H9 (cell line): ENCODE results near the gene AHI1. TPM values are rescaled to one million over a fixed set of nuclear protein-coding genes. Genes with fewer than 3 reads are reported as not detected.

Experiments
- DNase-seq: peaks from one replicate; pipeline ENCODE4 v3.0.0-alpha.2; 2017
- H2AFZ ChIP-seq: one replicate; pipeline ENCODE4 v1.6.1; 2013; ENCODE audit warnings: mild to moderate bottlenecking, low read length, control low read depth, moderate library complexity
- H2AK5ac ChIP-seq: 2 replicates; pipeline ENCODE4 v1.6.1; 2013; ENCODE audit warnings: low read length, control low read depth, mixed read lengths; ENCODE audit not compliant: insufficient read length
- H2BK120ac ChIP-seq: one replicate; pipeline ENCODE4 v1.6.1; 2013; ENCODE audit warnings: low read depth, mild to moderate bottlenecking, low read length, control low read depth, inconsistent platforms; ENCODE audit not compliant: poor library complexity, severe bottlenecking
- H2BK12ac ChIP-seq: 2 replicates; pipeline ENCODE4 v1.6.1; 2013; ENCODE audit warnings: low read length, control low read depth, mixed read lengths, low read depth; ENCODE audit not compliant: insufficient read length
- H2BK15ac ChIP-seq: 2 replicates; pipeline ENCODE4 v1.6.1; 2013; ENCODE audit warnings: low read depth, low read length, control low read depth
- H2BK20ac ChIP-seq: one replicate; pipeline ENCODE4 v1.6.1; 2013; ENCODE audit warnings: low read depth, mild to moderate bottlenecking, low read length, control low read depth, inconsistent platforms; ENCODE audit not compliant: poor library complexity, severe bottlenecking
- H2BK5ac ChIP-seq: 2 replicates; pipeline ENCODE4 v1.6.1; 2013; ENCODE audit warnings: low read length, control low read depth, mixed read lengths; ENCODE audit not compliant: insufficient read length
- H3K14ac ChIP-seq: 2 replicates; pipeline ENCODE4 v1.6.1; 2013; ENCODE audit warnings: low read length, control low read depth; ENCODE audit not compliant: insufficient read depth
- H3K18ac ChIP-seq: 2 replicates; pipeline ENCODE4 v1.6.1; 2013; ENCODE audit warnings: low read depth, mild to moderate bottlenecking, mixed read lengths, low read length, control low read depth; ENCODE audit not compliant: insufficient read length
- H3K23ac ChIP-seq: 2 replicates; pipeline ENCODE4 v1.6.1; 2013; ENCODE audit warnings: low read length, control low read depth, mixed read lengths, low read depth; ENCODE audit not compliant: insufficient read length
- H3K23me2 ChIP-seq: 2 replicates; pipeline ENCODE4 v1.6.1; 2013; ENCODE audit warnings: low read depth, mild to moderate bottlenecking, mixed read lengths, low read length, control low read depth; ENCODE audit not compliant: insufficient read length, poor library complexity, severe bottlenecking
- H3K27ac ChIP-seq: 2 replicates; pipeline ENCODE4 v1.5.1; 2013; ENCODE audit warnings: low read length, control low read depth, mixed read lengths, low read depth; ENCODE audit not compliant: insufficient read length
- H3K27me3 ChIP-seq: 2 replicates; pipeline ENCODE4 v1.6.1; 2013; ENCODE audit warnings: low read length, control low read depth, inconsistent platforms; ENCODE audit not compliant: insufficient read depth
- H3K4ac ChIP-seq: 2 replicates; pipeline ENCODE4 v1.6.1; 2013; ENCODE audit warnings: low read depth, mild to moderate bottlenecking, control low read depth, inconsistent platforms, low read length, moderate library complexity
- H3K4me1 ChIP-seq: 2 replicates; pipeline ENCODE4 v1.6.1; 2013; ENCODE audit warnings: low read length, control low read depth, inconsistent platforms; ENCODE audit not compliant: insufficient read depth
- H3K4me2 ChIP-seq: 2 replicates; pipeline ENCODE4 v1.6.1; 2013; ENCODE audit warnings: low read length, control low read depth, mixed read lengths; ENCODE audit not compliant: insufficient read length, insufficient read depth
- H3K56ac ChIP-seq: 2 replicates; pipeline ENCODE4 v1.6.1; 2013; ENCODE audit warnings: low read depth, mild to moderate bottlenecking, mixed read lengths, low read length, control low read depth; ENCODE audit not compliant: insufficient read length
- H3K79me1 ChIP-seq: 2 replicates; pipeline ENCODE4 v1.6.1; 2013; ENCODE audit warnings: low read depth, mild to moderate bottlenecking, moderate library complexity, low read length, control low read depth, inconsistent platforms; ENCODE audit not compliant: insufficient read depth, poor library complexity, severe bottlenecking
- H3K79me2 ChIP-seq: 2 replicates; pipeline ENCODE4 v1.6.1; 2013; ENCODE audit warnings: low read length, control low read depth, inconsistent platforms; ENCODE audit not compliant: insufficient read depth
- H3K9ac ChIP-seq: 2 replicates; pipeline ENCODE4 v1.6.1; 2013; ENCODE audit warnings: low read length, control low read depth, mixed read lengths; ENCODE audit not compliant: insufficient read length; ENCODE audit errors: extremely low read depth
- H3K9me3 ChIP-seq: one replicate; pipeline ENCODE4 v1.6.1; 2013; ENCODE audit warnings: low read depth, low read length, inconsistent platforms; ENCODE audit not compliant: control insufficient read depth
- H3T11ph ChIP-seq: one replicate; pipeline ENCODE4 v1.6.1; 2013; ENCODE audit warnings: mild to moderate bottlenecking, low read length, control low read depth, inconsistent platforms
- H4K20me1 ChIP-seq: one replicate; pipeline ENCODE4 v1.6.1; 2013; ENCODE audit not compliant: control insufficient read depth, insufficient read length, insufficient read depth
- H4K5ac ChIP-seq: 2 replicates; pipeline ENCODE4 v1.6.1; 2013; ENCODE audit warnings: low read depth, mild to moderate bottlenecking, mixed read lengths, low read length, control low read depth; ENCODE audit not compliant: insufficient read length
- H4K8ac ChIP-seq: replicated peaks from 2 replicates; pipeline ENCODE4 v1.6.1; 2013; ENCODE audit warnings: low read length, control low read depth, mixed read lengths, low read depth; ENCODE audit not compliant: insufficient read length
- H4K91ac ChIP-seq: 2 replicates; pipeline ENCODE4 v1.6.1; 2013; ENCODE audit warnings: low read depth, mild to moderate bottlenecking, moderate library complexity, mixed read lengths, low read length, control low read depth; ENCODE audit not compliant: insufficient read length
- H3K27ac Mint-ChIP-seq, 3 experiments: 2 replicates in 2 of 3; 3 replicates in 1 of 3; pipeline ENCODE4 v1.8.0; 2020 to 2021; ENCODE audit warnings: mixed read lengths in 3 of 3, mild to moderate bottlenecking in 1 of 3, moderate library complexity in 1 of 3
- H3K27me3 Mint-ChIP-seq: 2 replicates; pipeline ENCODE4 v1.8.0; 2021; ENCODE audit warnings: low read depth, mild to moderate bottlenecking, moderate library complexity, mixed read lengths
- H3K36me3 Mint-ChIP-seq, 3 experiments: 2 replicates in 2 of 3; 3 replicates in 1 of 3; pipeline ENCODE4 v1.8.0; 2020 to 2021; ENCODE audit warnings: low read depth in 3 of 3, mixed read lengths in 3 of 3; ENCODE audit not compliant: insufficient read depth in 1 of 3
- H3K4me1 Mint-ChIP-seq, 2 experiments: 2 replicates each; pipeline ENCODE4 v1.8.0; 2020; ENCODE audit warnings: mixed read lengths in 2 of 2
- H3K4me3 Mint-ChIP-seq, 2 experiments: 2 replicates in 1 of 2; 3 replicates in 1 of 2; pipeline ENCODE4 v1.8.0; 2020 to 2021; ENCODE audit warnings: mild to moderate bottlenecking in 2 of 2, mixed read lengths in 2 of 2, moderate library complexity in 1 of 2
- H3K9me3 Mint-ChIP-seq, 2 experiments: 2 replicates in 1 of 2; 3 replicates in 1 of 2; pipeline ENCODE4 v1.8.0; 2020; ENCODE audit warnings: mild to moderate bottlenecking in 2 of 2, mixed read lengths in 2 of 2, moderate library complexity in 1 of 2
- WGBS: extraction: QIAGEN DNeasy Blood & Tissue Kit; methylation state at CpG from one replicate; pipeline ENCODE4 v1.1.7; 2013; ENCODE audit warnings: missing lambda C conversion rate, low lambda C conversion rate, mixed read lengths; ENCODE audit not compliant: insufficient read length; ENCODE audit errors: extremely low coverage; 5-methylcytosine and 5-hydroxymethylcytosine counted together
- total RNA-seq: library from RNA; stranded (reverse); gene quantifications from 2 replicates; pipeline ENCODE4 v1.2.1, GENCODE V29; 2021
- TF ChIP-seq, protein P1 (sequence below): fragments of 200-600 bp; sonication (generic); conservative IDR thresholded peaks from 3 replicates; pipeline ENCODE4 v1.8.0; 2021; ENCODE audit warnings: antibody characterized with exemption, mild to moderate bottlenecking

AHI1 gene
- total RNA-seq, 1 experiment from 2014 or later: 9.9 TPM

DNA sequence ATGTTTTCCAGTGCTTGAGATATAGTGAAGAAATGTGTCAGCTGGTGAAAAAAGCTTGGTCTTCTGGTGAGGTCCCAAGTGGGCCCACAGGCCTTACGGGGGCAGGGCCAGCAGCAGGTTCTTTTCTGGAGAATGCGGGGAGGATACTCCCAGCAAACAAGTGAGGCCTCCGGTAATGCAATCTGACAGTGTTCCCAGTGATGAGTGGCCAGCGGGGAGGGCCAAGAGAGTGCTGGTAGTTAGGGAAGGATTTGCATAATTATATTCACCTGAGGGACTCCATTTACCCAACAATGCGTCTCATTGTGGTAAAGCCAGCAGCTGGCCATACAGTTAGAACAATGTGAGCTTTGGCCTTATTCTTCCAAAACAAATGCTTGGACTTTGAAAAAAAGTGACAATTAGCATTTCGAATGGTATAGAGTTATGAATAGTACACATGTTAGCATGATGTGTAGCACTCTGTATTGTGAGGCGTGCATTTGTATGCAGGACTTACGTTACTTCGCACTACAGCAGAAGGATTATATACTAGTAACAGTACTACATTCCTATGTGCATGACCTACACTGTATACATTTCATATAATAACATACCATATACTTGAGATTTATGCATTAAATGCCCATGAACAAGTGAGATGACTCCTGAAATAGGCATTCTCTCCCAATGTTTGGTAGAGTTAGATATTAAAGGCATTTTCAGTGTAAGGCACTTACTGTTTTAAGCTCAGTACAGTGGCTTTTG, 246.6 kb downstream of the AHI1 start:
- peak overlapping the region; percentile 91 to 99 (median 98) for H3K27ac Mint-ChIP-seq
- Histone ChIP-seq H3K27ac (peak overlapping the region; percentile 79), H2BK120ac (no peak overlapping the region), H2AK5ac (no peak overlapping the region), H4K91ac (no peak overlapping the region), H2BK5ac (no peak overlapping the region), H3K14ac (no peak overlapping the region), H3K4me2 (peak overlapping the region; percentile 41), H2BK15ac (no peak overlapping the region), H4K20me1 (no peaks in the 10 kb centered on the region), H3K9ac (no peak overlapping the region), H3K79me1 (no peaks in the 10 kb centered on the region), H3K27me3 (no peaks in the 10 kb centered on the region; the same call in 1 of the 2 replicates), H3K23me2 (no peaks in the 10 kb centered on the region), H3K4me1 (peaks cover 6% of the 10 kb centered on the region; the same call in 1 of the 2 replicates), H3K18ac (no peak overlapping the region), H3K9me3 (no peaks in the 10 kb centered on the region), H3K79me2 (no peaks in the 10 kb centered on the region), H2AFZ (no peak overlapping the region), H3K56ac (no peak overlapping the region), H2BK12ac (no peak overlapping the region), H2BK20ac (no peak overlapping the region), H3K23ac (no peak overlapping the region), H4K5ac (no peak overlapping the region), H3T11ph (no peak overlapping the region), H3K4ac (no peak overlapping the region), H4K8ac (no peak overlapping the region)
- no CpG with 5 or more reads among the region's 9 CpGs for WGBS
- peak overlapping the region in 1 of 2 experiments; percentile 53; a peak in 2 of 5 replicates for H3K4me3 Mint-ChIP-seq
- peaks cover 0 to 24% (median 8%) of the 10 kb centered on the region in 3 experiments; a peak in 5 of 7 replicates for H3K36me3 Mint-ChIP-seq
- peaks cover 52 to 54% of the 10 kb centered on the region in 2 experiments for H3K4me1 Mint-ChIP-seq
- DNase-seq: peak; percentile 75
- peaks cover 2% of the 10 kb centered on the region for H3K27me3 Mint-ChIP-seq
- TF ChIP-seq, protein P1, sequence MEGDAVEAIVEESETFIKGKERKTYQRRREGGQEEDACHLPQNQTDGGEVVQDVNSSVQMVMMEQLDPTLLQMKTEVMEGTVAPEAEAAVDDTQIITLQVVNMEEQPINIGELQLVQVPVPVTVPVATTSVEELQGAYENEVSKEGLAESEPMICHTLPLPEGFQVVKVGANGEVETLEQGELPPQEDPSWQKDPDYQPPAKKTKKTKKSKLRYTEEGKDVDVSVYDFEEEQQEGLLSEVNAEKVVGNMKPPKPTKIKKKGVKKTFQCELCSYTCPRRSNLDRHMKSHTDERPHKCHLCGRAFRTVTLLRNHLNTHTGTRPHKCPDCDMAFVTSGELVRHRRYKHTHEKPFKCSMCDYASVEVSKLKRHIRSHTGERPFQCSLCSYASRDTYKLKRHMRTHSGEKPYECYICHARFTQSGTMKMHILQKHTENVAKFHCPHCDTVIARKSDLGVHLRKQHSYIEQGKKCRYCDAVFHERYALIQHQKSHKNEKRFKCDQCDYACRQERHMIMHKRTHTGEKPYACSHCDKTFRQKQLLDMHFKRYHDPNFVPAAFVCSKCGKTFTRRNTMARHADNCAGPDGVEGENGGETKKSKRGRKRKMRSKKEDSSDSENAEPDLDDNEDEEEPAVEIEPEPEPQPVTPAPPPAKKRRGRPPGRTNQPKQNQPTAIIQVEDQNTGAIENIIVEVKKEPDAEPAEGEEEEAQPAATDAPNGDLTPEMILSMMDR: no peak
- H3K9me3 Mint-ChIP-seq: no peaks in the 10 kb centered on the region; a peak in 1 of 5 replicates
